K562 (cell line): ENCODE data around the gene ACAT2. TPM values are rescaled to one million over a fixed set of nuclear protein-coding genes. Genes with fewer than 3 reads are reported as not detected.

Experiments
- COPS2 ChIP-seq: fragments of 450-650 bp; conservative IDR thresholded peaks from 2 replicates; pipeline ENCODE4 v1.6.1; 2016; ENCODE audit warnings: mild to moderate bottlenecking, moderate library complexity
- CTCFL ChIP-seq: IDR thresholded peaks from 2 replicates; pipeline ENCODE4 v1.6.1; 2011; ENCODE audit warnings: borderline replicate concordance, low read depth, mild to moderate bottlenecking, moderate library complexity, low read length; ENCODE audit not compliant: insufficient read depth, poor library complexity, severe bottlenecking
- DLX4 ChIP-seq: fragments of 250-450 bp; sonication (Bioruptor Pico); IDR thresholded peaks from 2 replicates; pipeline ENCODE4 v1.6.1; 2021; ENCODE audit warnings: mild to moderate bottlenecking
- E4F1 ChIP-seq: fragments of 250-450 bp; sonication (Bioruptor Pico); IDR thresholded peaks from 2 replicates; pipeline ENCODE4 v1.5.0; 2021; ENCODE audit warnings: mild to moderate bottlenecking, borderline replicate concordance
- EHMT2 ChIP-seq: fragments of 450-650 bp; IDR thresholded peaks from 2 replicates; pipeline ENCODE4 v1.6.1; 2018; ENCODE audit warnings: antibody characterized with exemption
- ELK1 ChIP-seq: sonication (generic); formaldehyde crosslinking; IDR thresholded peaks from 2 replicates; pipeline ENCODE4 v1.8.1; 2022; ENCODE audit warnings: missing genetic modification reagents
- FOSL1 ChIP-seq: fragments of 200-800 bp; sonication (Bioruptor generic); conservative IDR thresholded peaks from 2 replicates; pipeline ENCODE4 v1.6.1; 2016; ENCODE audit warnings: missing genetic modification characterization, missing compliant biosample characterization
- HDAC1 ChIP-seq, 2 experiments: fragments of 450-650 bp; IDR thresholded peaks; 2 replicates each; pipeline ENCODE4 v1.6.1; 2016 to 2017; ENCODE audit warnings: inconsistent platforms in 1 of 2, mild to moderate bottlenecking in 1 of 2, moderate library complexity in 1 of 2
- HDAC2 ChIP-seq: fragments of 450-650 bp; IDR thresholded peaks from 2 replicates; pipeline ENCODE4 v1.6.1; 2016; ENCODE audit warnings: mild to moderate bottlenecking
- KLF1 ChIP-seq: fragments of 450-650 bp; IDR thresholded peaks from 2 replicates; pipeline ENCODE4 v1.6.1; 2016; ENCODE audit warnings: missing genetic modification characterization, missing compliant biosample characterization
- NEUROD1 ChIP-seq: fragments of 150-350 bp; IDR thresholded peaks from 2 replicates; pipeline ENCODE4 v1.6.1; 2014; ENCODE audit warnings: borderline replicate concordance, low read length, low read depth; ENCODE audit not compliant: partially characterized antibody
- PHF21A ChIP-seq: fragments of 450-650 bp; IDR thresholded peaks from 2 replicates; pipeline ENCODE4 v1.6.1; 2017; ENCODE audit warnings: low read depth, borderline replicate concordance
- SIX5 ChIP-seq, 2 experiments: IDR thresholded peaks; 2 replicates each; pipeline ENCODE4 v1.6.1; 2011; ENCODE audit warnings: low read length in 2 of 2, borderline replicate concordance in 1 of 2, low read depth in 1 of 2, mild to moderate bottlenecking in 1 of 2, moderate library complexity in 1 of 2; ENCODE audit not compliant: insufficient read depth in 1 of 2
- SPI1 ChIP-seq: IDR thresholded peaks from 2 replicates; pipeline ENCODE4 v1.6.1; 2011; ENCODE audit warnings: low read depth, low read length, control low read depth, borderline replicate concordance
- SRSF3 ChIP-seq: fragments of 200-400 bp; formaldehyde crosslinking; IDR thresholded peaks from 2 replicates; pipeline ENCODE4 v1.6.1; 2016; ENCODE audit warnings: mild to moderate bottlenecking, low read length, moderate library complexity; ENCODE audit not compliant: insufficient read depth
- TFAP4 ChIP-seq: sonication (generic); formaldehyde crosslinking; IDR thresholded peaks from 2 replicates; pipeline ENCODE4 v1.8.0; 2022; ENCODE audit warnings: missing genetic modification reagents, mild to moderate bottlenecking, moderate library complexity, borderline replicate concordance
- ZNF212 ChIP-seq: fragments of 450-650 bp; formaldehyde crosslinking; IDR thresholded peaks from 2 replicates; pipeline ENCODE4 v1.4.0; 2020; ENCODE audit warnings: mild to moderate bottlenecking
- ZNF263 ChIP-seq: sonication (generic); formaldehyde crosslinking; IDR thresholded peaks from 2 replicates; pipeline ENCODE4 v1.8.0; 2022; ENCODE audit warnings: mild to moderate bottlenecking, missing genetic modification reagents, borderline replicate concordance
- ZNF431 ChIP-seq: sonication (generic); formaldehyde crosslinking; IDR thresholded peaks from 2 replicates; pipeline ENCODE4 v1.8.0; 2022; ENCODE audit warnings: mild to moderate bottlenecking, missing genetic modification reagents
- ZNF589 ChIP-seq: fragments of 200-800 bp; sonication (Bioruptor generic); IDR thresholded peaks from 2 replicates; pipeline ENCODE4 v1.6.1; 2016; ENCODE audit warnings: low read depth, missing genetic modification characterization, missing compliant biosample characterization
- polyA plus RNA-seq, 8 experiments: library from polyadenylated mRNA; depleted of rRNA in 4 of 8; stranded (reverse) in 5 of 8; unstranded in 3 of 8; fragments of >200 nt; fragmentation: Nextera tagmentation in 2 of 8; fragmentation: Illumina TruSeq in 1 of 8; extraction: Ambion mirVana in 2 of 8; extraction: Trizol in 1 of 8; gene quantifications; 2 replicates each; pipeline versions ENCODE4 v1.2.1 to v1.2.3, GENCODE V29; 2011 to 2014; ENCODE audit warnings: inconsistent platforms in 1 of 8, missing spikeins in 1 of 8
- total RNA-seq, 7 experiments: library from RNA; depleted of rRNA in 6 of 7; stranded (reverse); fragments of >200 nt in 6 of 7; fragmentation: Illumina TruSeq in 2 of 7; extraction: Trizol in 2 of 7; gene quantifications; 2 replicates each; pipeline versions ENCODE4 v1.2.1 to v1.2.3, GENCODE V29; 2011 to 2021; ENCODE audit warnings: low replicate concordance in 1 of 7

The ACAT2 gene
- total and polyA plus RNA-seq, 9 of the 15 experiments (the other 6 are each of a cell fraction or from before 2014, with no cell fraction given): 63.0 to 309 (median 144) TPM

- TF ChIP-seq E4F1 (CRISPR knock-in tag) (no peak), DLX4 (CRISPR knock-in tag) (no peak), COPS2 (no peak), NEUROD1 (peak; percentile 92), EHMT2 (no peak), SIX5 (IDR thresholded peaks at IDR 0.05; ENCODE audit: borderline replicate concordance in 1 of 2, insufficient read depth in 1 of 2, low read depth in 1 of 2, low read length in 2 of 2) (no peak), CTCFL (no peak), KLF1 (peak; percentile 75), ZNF431 (CRISPR knock-in tag) (no peak), ZNF263 (CRISPR knock-in tag) (peak; percentile 59; the same call in 1 of the 2 replicates), HDAC1 (IDR thresholded peaks at IDR 0.05) (peak in 1 of 2 experiments; percentile 91; a peak in 2 of 4 replicates), PHF21A (no peak), SRSF3 (no peak), ZNF589 (CRISPR knock-in tag) (no peak), HDAC2 (no peak; the same call in 1 of the 2 replicates), SPI1 (no peak), ELK1 (CRISPR knock-in tag) (no peak), FOSL1 (tag) (no peak), ZNF212 (CRISPR knock-in tag) (no peak), TFAP4 (CRISPR knock-in tag) (peak; percentile 57; the same call in 1 of the 2 replicates)
Observed at GRCh38 chr6:159790149-159790955, 28.5 kb downstream of the ACAT2 start, which contains the start of gene MRPL18 (continued).
